Fibroblast of pulmonary artery (primary cell): Measurements from ENCODE around the gene ST6GALNAC3.

Source experiments
- DNase-seq: peaks from one replicate; pipeline ENCODE4 v3.0.0-alpha.2; 2010; ENCODE audit warnings: low read depth
- H3K4me3 ChIP-seq: replicated peaks from 2 replicates; pipeline ENCODE4 v1.5.1; 2011; ENCODE audit warnings: low read depth, mild to moderate bottlenecking, control low read depth, low read length, moderate library complexity
- TF ChIP-seq, protein P1 (sequence below): IDR thresholded peaks from 2 replicates; pipeline ENCODE4 v1.5.1; 2011; ENCODE audit warnings: mild to moderate bottlenecking, control low read depth, low read length, inconsistent platforms; ENCODE audit errors: missing control alignments

ST6GALNAC3 gene

DNA sequence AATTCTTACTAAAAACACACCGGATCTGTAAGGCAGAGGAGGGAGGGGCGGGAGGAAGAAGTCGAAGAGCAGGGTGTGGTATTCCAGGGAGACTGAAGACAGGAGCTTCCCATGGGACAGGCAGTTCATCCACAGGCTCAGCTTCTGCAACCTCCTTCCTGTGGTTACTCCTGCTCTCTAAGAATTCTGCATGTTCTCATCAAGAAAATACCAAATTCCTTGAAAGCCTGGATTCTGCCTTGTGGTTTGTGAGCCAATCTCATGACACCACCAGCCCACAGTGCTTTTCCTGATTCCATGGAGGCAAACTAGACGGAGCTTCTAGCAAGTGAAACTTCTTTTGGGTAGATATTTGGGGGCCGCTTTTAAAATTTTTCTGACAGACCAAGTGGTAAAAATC, 1.1 kb upstream of the ST6GALNAC3 start:
- no peak overlapping the region for H3K4me3 ChIP-seq
- DNase-seq, result peak; percentile 82
- TF ChIP-seq, protein P1, sequence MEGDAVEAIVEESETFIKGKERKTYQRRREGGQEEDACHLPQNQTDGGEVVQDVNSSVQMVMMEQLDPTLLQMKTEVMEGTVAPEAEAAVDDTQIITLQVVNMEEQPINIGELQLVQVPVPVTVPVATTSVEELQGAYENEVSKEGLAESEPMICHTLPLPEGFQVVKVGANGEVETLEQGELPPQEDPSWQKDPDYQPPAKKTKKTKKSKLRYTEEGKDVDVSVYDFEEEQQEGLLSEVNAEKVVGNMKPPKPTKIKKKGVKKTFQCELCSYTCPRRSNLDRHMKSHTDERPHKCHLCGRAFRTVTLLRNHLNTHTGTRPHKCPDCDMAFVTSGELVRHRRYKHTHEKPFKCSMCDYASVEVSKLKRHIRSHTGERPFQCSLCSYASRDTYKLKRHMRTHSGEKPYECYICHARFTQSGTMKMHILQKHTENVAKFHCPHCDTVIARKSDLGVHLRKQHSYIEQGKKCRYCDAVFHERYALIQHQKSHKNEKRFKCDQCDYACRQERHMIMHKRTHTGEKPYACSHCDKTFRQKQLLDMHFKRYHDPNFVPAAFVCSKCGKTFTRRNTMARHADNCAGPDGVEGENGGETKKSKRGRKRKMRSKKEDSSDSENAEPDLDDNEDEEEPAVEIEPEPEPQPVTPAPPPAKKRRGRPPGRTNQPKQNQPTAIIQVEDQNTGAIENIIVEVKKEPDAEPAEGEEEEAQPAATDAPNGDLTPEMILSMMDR, result no peak

DNA sequence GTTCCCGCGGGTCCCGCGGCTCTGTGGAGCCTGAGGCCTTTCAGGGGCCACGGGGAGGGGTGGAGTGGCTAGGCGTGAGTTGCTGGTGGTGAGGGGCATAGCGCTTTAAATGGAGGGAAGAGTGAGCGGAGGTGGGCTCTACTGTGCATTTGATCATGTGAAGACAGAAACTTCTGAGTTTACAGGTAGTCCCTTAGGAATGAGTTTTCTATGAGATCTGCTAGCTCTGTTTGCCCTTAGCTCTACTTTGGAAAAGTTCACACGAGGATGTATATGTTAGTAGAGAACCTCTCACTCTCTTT, 593 bp downstream of the ST6GALNAC3 start:
- TF ChIP-seq, protein P1, result no peak
- peak overlapping the region; percentile 73 for H3K4me3 ChIP-seq
- no peak for DNase-seq

DNA sequence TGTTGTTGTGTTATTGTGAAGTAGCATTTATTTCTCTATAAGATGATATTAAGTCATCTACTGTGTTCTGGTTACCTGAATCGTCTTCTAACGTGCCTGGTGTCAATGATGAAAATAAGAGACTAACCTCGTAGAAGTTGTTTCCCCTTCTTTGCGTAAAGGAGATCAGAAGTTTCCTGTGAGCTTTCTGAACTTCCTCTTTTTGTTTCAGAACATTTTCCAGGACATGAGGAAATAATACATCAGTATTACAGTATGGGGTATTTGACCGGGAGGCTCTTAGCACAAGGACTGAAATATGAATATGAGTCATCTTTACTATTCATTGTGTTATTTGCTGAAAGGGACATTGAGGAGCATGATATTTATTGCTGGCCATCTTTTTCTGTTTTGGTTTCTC, 1.3 kb downstream of the ST6GALNAC3 start:
- TF ChIP-seq, protein P1, result no peak
- peak; percentile 79 for DNase-seq
- peak overlapping the region; percentile 73 for H3K4me3 ChIP-seq

DNA sequence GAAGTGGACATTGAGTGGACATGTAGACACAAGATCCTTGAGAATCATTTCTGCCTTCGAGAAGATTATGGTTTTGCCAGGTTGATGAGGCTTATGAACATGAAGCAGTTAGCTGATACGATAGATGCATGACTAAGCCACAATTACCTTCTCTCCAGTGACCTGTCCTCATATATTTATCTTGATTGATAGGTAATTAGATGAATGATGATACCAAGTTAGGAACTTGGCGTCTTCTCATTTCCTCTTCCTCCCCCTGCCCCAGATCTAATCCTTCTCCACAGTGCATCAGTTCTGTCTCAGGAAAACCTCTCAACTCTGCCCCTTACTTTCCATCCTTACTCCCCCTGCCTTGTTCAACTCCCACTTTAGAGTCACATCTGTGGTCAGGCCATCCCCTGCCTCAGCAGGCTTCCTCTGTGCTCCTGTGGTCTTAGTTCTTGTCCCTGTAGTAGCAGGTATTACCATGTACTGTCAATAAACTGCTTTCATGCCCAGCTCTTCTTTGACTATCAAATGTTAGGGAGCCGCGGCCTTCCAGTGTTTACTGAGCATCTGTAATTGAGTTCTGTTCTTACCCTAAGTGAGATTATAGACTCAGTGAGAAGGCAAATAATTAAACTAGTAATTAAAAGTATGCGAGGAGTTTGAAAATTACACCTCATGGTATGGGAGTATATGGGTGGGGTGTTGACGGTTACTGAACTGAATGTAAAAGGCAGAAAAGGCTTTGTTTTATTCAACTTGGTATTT, 5.1 kb downstream of the ST6GALNAC3 start:
- no peak overlapping the region for H3K4me3 ChIP-seq
- DNase-seq, result no peak
- TF ChIP-seq, protein P1, result no peak

DNA sequence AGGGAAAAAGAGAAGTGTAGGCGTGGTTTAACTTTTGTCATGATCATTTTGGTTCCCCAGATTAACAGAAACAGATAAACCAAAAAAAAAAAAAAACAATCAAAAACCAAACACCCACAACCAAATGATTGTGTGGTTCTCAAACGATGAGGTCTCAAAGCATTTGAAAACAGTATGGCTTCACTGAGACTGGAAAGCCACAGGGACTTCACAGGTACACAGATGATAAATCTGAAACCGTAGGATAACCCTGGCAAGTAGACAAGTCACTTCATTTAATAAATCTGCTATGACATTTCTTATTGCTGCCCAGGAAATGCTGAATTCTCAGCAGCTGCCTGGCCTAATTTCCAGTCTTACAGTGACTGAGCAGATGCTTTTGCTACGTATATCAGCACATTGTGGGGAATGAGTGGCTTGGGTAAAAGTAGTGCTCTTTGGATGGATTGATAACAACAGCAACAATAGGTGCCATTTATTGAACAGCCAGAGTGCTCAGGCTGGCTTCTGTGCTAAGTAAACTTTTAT, 6.1 kb downstream of the ST6GALNAC3 start:
- no peak overlapping the region for H3K4me3 ChIP-seq
- TF ChIP-seq, protein P1, result no peak
- DNase-seq, result no peak

DNA sequence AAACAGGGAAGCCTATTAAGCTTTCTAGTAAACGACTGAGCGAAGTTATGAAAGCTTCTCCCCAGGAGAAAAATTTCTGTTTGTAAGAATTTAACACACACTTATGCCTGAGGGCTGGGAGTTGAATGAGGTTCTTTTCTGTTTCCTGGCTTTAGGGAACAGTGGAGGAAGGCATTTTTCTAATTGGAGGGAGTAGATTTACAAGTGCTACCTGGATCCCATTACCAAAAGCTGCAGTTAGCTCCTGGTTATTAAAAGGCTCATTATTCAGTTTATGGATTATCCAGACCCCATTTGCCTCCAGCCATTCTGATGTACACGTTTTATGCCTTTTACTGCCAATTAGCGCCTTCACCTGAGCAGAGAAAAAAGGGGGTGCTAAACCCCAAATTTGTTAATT, 7.5 kb downstream of the ST6GALNAC3 start:
- H3K4me3 ChIP-seq, result no peak overlapping the region
- TF ChIP-seq, protein P1, result no peak
- DNase-seq, result no peak

DNA sequence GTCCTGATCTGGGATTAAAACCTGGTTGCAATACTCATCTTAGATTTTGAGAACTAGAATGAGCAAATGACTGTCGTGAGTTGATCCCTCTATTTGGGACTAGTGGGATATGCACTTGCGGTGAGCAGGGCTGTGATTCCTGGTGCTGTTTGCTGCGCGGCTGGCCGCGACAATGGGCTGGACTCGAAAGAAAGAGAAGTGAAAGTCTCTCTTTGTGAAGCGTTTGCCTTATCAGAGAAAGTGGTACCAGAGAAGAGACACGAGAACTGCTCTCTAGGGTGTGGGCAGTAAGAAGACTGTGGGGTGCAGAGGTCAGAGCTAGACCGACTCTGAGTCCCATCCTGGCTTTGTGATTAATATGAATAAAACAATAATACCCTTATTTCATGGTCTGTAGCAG, 8.6 kb downstream of the ST6GALNAC3 start:
- H3K4me3 ChIP-seq, result no peak overlapping the region
- no peak for DNase-seq
- TF ChIP-seq, protein P1, result no peak
